ENCODE data around the gene FA2H. TPM values are rescaled to one million over a fixed set of nuclear protein-coding genes. Genes with fewer than 3 reads are reported as not detected.
"Not testable (repeated sequence)": the region's sequence is repeated elsewhere in the genome, so short reads cannot be mapped to it uniquely, and the experiment has no call there.

The FA2H gene
- total RNA-seq, 4 donors from 2014 or later = 1.2 to 4.2 (median 2.0) TPM

GRCh38 chr16:74770831-74771526 is 3.6 kb downstream of the FA2H start:
- DNase-seq = no peak
- Histone ChIP-seq H3K9me3 (no peaks in the 10 kb centered on the region), H3K4me3 (replicated peaks in 1 of 3) (no peak overlapping the region), H3K4me1 (peaks cover 7 to 16% of the 10 kb centered on the region in 2 donors), H3K27ac (no peak overlapping the region), H3K36me3 (no peaks in the 10 kb centered on the region), H3K27me3 (no peaks in the 10 kb centered on the region)
- intact Hi-C loops (cut with DNase I) = no loop called here
- TF ChIP-seq CTCF (IDR thresholded peaks at IDR 0.05) (no peak), POLR2A (IDR thresholded peaks at IDR 0.05) (no peak)
- 88 to 90% methylated on average over 13 of the region's 13 CpGs for WGBS, 2 donors

GRCh38 chr16:74769586-74770190 is 4.9 kb downstream of the FA2H start:
- peaks cover 7 to 11% of the 10 kb centered on the region in 2 donors for H3K4me1 ChIP-seq
- H3K9me3 ChIP-seq = no peaks in the 10 kb centered on the region
- intact Hi-C loops (cut with DNase I) = no loop called here
- WGBS, 2 donors = 70 to 75% methylated on average over 10 of the region's 10 CpGs
- DNase-seq = no peak
- no peaks in the 10 kb centered on the region for H3K27me3 ChIP-seq
- no peak overlapping the region for H3K27ac ChIP-seq
- no peak overlapping the region for H3K4me3 ChIP-seq (replicated peaks in 1 of 3)
- TF ChIP-seq CTCF (IDR thresholded peaks at IDR 0.05) = no peak
- TF ChIP-seq POLR2A (IDR thresholded peaks at IDR 0.05) = no peak
- no peaks in the 10 kb centered on the region for H3K36me3 ChIP-seq

GRCh38 chr16:74768239-74768638 is 6.4 kb downstream of the FA2H start:
- no peaks in the 10 kb centered on the region for H3K4me1 ChIP-seq
- intact Hi-C loops (cut with DNase I) = no loop called here
- no peaks in the 10 kb centered on the region for H3K9me3 ChIP-seq
- no peak for TF ChIP-seq CTCF (IDR thresholded peaks at IDR 0.05)
- no peak for TF ChIP-seq POLR2A (IDR thresholded peaks at IDR 0.05)
- 73 to 83% methylated on average over 6 of the region's 6 CpGs for WGBS, 2 donors
- no peak for DNase-seq
- H3K4me3 ChIP-seq (replicated peaks in 1 of 3) = no peak overlapping the region
- H3K27me3 ChIP-seq = no peaks in the 10 kb centered on the region
- no peaks in the 10 kb centered on the region for H3K36me3 ChIP-seq
- no peak overlapping the region for H3K27ac ChIP-seq

GRCh38 chr16:74767749-74768148 is 6.9 kb downstream of the FA2H start:
- Histone ChIP-seq H3K36me3 (no peaks in the 10 kb centered on the region), H3K27me3 (no peaks in the 10 kb centered on the region), H3K27ac (no peak overlapping the region), H3K9me3 (no peaks in the 10 kb centered on the region), H3K4me1 (no peaks in the 10 kb centered on the region), H3K4me3 (replicated peaks in 1 of 3) (no peak overlapping the region)
- 73 to 76% methylated on average over 7 of the region's 7 CpGs for WGBS, 2 donors
- no peak for DNase-seq
- no peak for TF ChIP-seq CTCF (IDR thresholded peaks at IDR 0.05)
- no peak for TF ChIP-seq POLR2A (IDR thresholded peaks at IDR 0.05)
- intact Hi-C loops (cut with DNase I) = no loop called here

- Histone ChIP-seq H3K4me1 (no peaks in the 10 kb centered on the region), H3K9me3 (no peaks in the 10 kb centered on the region), H3K27me3 (no peaks in the 10 kb centered on the region), H3K36me3 (no peaks in the 10 kb centered on the region), H3K4me3 (replicated peaks in 1 of 3) (no peak overlapping the region), H3K27ac (no peak overlapping the region)
- WGBS, 2 donors = 85 to 92% methylated on average over 7 of the region's 7 CpGs
- no peak for DNase-seq
- intact Hi-C loops (cut with DNase I) = no loop called here
- TF ChIP-seq POLR2A (IDR thresholded peaks at IDR 0.05) = no peak
- TF ChIP-seq CTCF (IDR thresholded peaks at IDR 0.05) = no peak
These were observed 7.9 kb downstream of the FA2H start for GRCh38 chr16:74766729-74767128.

- 83 to 85% methylated on average over 3 of the region's 3 CpGs for WGBS, 2 donors
- intact Hi-C loops (cut with DNase I); H3K27me3 ChIP-seq; H3K27ac ChIP-seq; H3K36me3 ChIP-seq; H3K4me1 ChIP-seq; H3K4me3 ChIP-seq (replicated peaks in 1 of 3); DNase-seq; H3K9me3 ChIP-seq: not testable (repeated sequence)
These were observed 10.4 kb downstream of the FA2H start for GRCh38 chr16:74764184-74764583.
